Measurements from ENCODE around the gene SPIN2A.
"Not testable (repeated sequence)": the region's sequence is repeated elsewhere in the genome, so short reads cannot be mapped to it uniquely, and the experiment has no call there.

The SPIN2A gene

DNA sequence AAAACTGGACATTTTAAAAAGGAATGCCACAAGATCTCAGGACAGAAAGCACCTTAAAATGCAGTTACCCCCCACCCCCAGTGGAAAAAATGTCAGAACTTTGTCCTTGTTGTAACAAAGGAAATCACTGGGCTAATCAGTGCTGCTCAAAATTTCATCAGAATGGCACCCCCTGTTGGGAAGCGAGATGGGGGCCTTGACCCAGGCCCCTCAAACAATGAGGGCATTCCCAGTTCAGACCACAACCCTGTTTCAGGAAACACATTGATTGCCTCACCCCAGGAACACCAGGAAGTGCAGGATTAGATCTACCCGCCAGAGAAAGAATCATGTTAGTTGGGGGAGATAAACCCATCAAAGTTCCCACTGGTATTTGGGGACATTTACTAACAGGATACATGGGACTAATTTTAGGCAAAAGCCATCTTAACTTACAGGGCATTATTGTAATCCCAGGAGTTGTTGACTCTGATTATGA lies 32.2 kb downstream of the SPIN2A start:
- H3K36me3 ChIP-seq (ENCODE audit: insufficient read depth, low read length) = no peaks in the 10 kb centered on the region
- H3K4me2 ChIP-seq (ENCODE audit: low read depth, low read length, poor library complexity, severe bottlenecking) = no peak overlapping the region
- H3K4me1 ChIP-seq (ENCODE audit: insufficient read depth, low read length, poor library complexity, severe bottlenecking) = no peaks in the 10 kb centered on the region
- H3K9ac ChIP-seq (ENCODE audit: low read depth, low read length, poor library complexity, severe bottlenecking) = no peak overlapping the region
- H3K9me2 ChIP-seq (replicated peaks; ENCODE audit: low read depth, low read length) = no peaks in the 10 kb centered on the region
- H3K9me3 ChIP-seq (ENCODE audit: insufficient read depth, low read depth, low read length) = no peaks in the 10 kb centered on the region
- TF ChIP-seq, protein P1, sequence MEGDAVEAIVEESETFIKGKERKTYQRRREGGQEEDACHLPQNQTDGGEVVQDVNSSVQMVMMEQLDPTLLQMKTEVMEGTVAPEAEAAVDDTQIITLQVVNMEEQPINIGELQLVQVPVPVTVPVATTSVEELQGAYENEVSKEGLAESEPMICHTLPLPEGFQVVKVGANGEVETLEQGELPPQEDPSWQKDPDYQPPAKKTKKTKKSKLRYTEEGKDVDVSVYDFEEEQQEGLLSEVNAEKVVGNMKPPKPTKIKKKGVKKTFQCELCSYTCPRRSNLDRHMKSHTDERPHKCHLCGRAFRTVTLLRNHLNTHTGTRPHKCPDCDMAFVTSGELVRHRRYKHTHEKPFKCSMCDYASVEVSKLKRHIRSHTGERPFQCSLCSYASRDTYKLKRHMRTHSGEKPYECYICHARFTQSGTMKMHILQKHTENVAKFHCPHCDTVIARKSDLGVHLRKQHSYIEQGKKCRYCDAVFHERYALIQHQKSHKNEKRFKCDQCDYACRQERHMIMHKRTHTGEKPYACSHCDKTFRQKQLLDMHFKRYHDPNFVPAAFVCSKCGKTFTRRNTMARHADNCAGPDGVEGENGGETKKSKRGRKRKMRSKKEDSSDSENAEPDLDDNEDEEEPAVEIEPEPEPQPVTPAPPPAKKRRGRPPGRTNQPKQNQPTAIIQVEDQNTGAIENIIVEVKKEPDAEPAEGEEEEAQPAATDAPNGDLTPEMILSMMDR (conservative IDR thresholded peaks at IDR 0.05; ENCODE audit: low read length) = no peak
- no peak for TF ChIP-seq EZH2phosphoT487 (IDR thresholded peaks at IDR 0.05; ENCODE audit: borderline replicate concordance)
- no peaks in the 10 kb centered on the region for H3F3A ChIP-seq (ENCODE audit: low read depth)
- no peak overlapping the region for H3K4me3 ChIP-seq (ENCODE audit: low read length, poor library complexity, severe bottlenecking)
- H3K27me3 ChIP-seq (ENCODE audit: insufficient read depth, low read length, poor library complexity, severe bottlenecking) = no peaks in the 10 kb centered on the region
- H2AFZ ChIP-seq (ENCODE audit: low read length) = no peak overlapping the region
- no peaks in the 10 kb centered on the region for H3K79me2 ChIP-seq (ENCODE audit: insufficient read depth, low read length)
- H4K20me1 ChIP-seq (ENCODE audit: insufficient read depth, low read length, poor library complexity, severe bottlenecking) = no peaks in the 10 kb centered on the region

DNA sequence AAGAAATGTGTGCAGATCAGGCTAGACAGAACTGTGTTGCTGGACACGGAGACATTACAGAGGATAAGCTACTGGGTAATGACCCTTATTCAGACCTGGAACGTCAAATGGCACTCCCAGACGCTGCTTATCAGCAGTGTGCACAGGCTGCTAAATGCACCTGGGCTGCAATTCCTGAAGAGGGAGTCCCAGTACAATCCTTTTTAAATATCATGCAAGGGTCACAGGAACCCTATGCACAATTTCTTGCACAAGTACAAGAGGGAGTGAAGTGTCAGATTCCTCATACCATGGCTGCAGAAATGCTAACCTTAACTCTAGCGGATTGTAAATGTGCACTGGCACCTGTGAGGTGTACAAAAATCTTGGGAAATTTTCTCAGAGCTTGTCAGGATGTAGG lies 32.8 kb downstream of the SPIN2A start:
- H3K9me3 ChIP-seq (ENCODE audit: insufficient read depth, low read depth, low read length) = no peaks in the 10 kb centered on the region
- no peak overlapping the region for H2AFZ ChIP-seq (ENCODE audit: low read length)
- H3K36me3 ChIP-seq (ENCODE audit: insufficient read depth, low read length) = no peaks in the 10 kb centered on the region
- H3K4me2 ChIP-seq (ENCODE audit: low read depth, low read length, poor library complexity, severe bottlenecking) = no peak overlapping the region
- no peaks in the 10 kb centered on the region for H3K27me3 ChIP-seq (ENCODE audit: insufficient read depth, low read length, poor library complexity, severe bottlenecking)
- TF ChIP-seq, protein P1 (conservative IDR thresholded peaks at IDR 0.05; ENCODE audit: low read length) = no peak
- no peak for TF ChIP-seq EZH2phosphoT487 (IDR thresholded peaks at IDR 0.05; ENCODE audit: borderline replicate concordance)
- no peaks in the 10 kb centered on the region for H3K4me1 ChIP-seq (ENCODE audit: insufficient read depth, low read length, poor library complexity, severe bottlenecking)
- no peaks in the 10 kb centered on the region for H3F3A ChIP-seq (ENCODE audit: low read depth)
- H4K20me1 ChIP-seq (ENCODE audit: insufficient read depth, low read length, poor library complexity, severe bottlenecking) = no peaks in the 10 kb centered on the region
- H3K9me2 ChIP-seq (replicated peaks; ENCODE audit: low read depth, low read length) = no peaks in the 10 kb centered on the region
- H3K9ac ChIP-seq (ENCODE audit: low read depth, low read length, poor library complexity, severe bottlenecking) = no peak overlapping the region
- no peaks in the 10 kb centered on the region for H3K79me2 ChIP-seq (ENCODE audit: insufficient read depth, low read length)
- no peak overlapping the region for H3K4me3 ChIP-seq (ENCODE audit: low read length, poor library complexity, severe bottlenecking)

DNA sequence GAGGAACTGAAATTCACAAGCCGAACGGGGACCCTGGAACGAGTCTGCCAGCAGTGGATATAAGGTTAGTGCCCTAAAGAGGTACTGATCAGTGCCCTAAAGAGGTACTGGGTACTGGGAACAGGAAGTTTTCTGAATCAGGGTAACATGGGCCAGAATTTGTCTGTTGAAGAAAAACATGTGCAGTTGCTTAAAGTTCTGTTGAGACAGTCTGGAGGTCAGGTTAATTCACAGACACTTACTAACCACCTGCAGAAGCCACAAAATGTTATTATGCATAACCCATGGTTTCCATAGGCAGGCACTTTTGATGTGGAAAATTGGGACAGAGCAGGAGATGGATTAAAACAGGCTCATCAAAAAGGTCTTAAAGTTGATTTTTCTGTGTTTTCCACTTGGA lies 33.7 kb downstream of the SPIN2A start:
- no peaks in the 10 kb centered on the region for H3K9me2 ChIP-seq (replicated peaks; ENCODE audit: low read depth, low read length)
- no peak overlapping the region for H3K4me2 ChIP-seq (ENCODE audit: low read depth, low read length, poor library complexity, severe bottlenecking)
- H3F3A ChIP-seq (ENCODE audit: low read depth) = no peaks in the 10 kb centered on the region
- no peaks in the 10 kb centered on the region for H3K9me3 ChIP-seq (ENCODE audit: insufficient read depth, low read depth, low read length)
- H3K36me3 ChIP-seq (ENCODE audit: insufficient read depth, low read length) = no peaks in the 10 kb centered on the region
- H3K4me3 ChIP-seq (ENCODE audit: low read length, poor library complexity, severe bottlenecking) = no peak overlapping the region
- no peaks in the 10 kb centered on the region for H4K20me1 ChIP-seq (ENCODE audit: insufficient read depth, low read length, poor library complexity, severe bottlenecking)
- H3K4me1 ChIP-seq (ENCODE audit: insufficient read depth, low read length, poor library complexity, severe bottlenecking) = no peaks in the 10 kb centered on the region
- H2AFZ ChIP-seq (ENCODE audit: low read length) = no peak overlapping the region
- H3K9ac ChIP-seq (ENCODE audit: low read depth, low read length, poor library complexity, severe bottlenecking) = no peak overlapping the region
- TF ChIP-seq, protein P1 (conservative IDR thresholded peaks at IDR 0.05; ENCODE audit: low read length) = no peak
- TF ChIP-seq EZH2phosphoT487 (IDR thresholded peaks at IDR 0.05; ENCODE audit: borderline replicate concordance) = no peak
- H3K27me3 ChIP-seq (ENCODE audit: insufficient read depth, low read length, poor library complexity, severe bottlenecking) = no peaks in the 10 kb centered on the region
- H3K79me2 ChIP-seq (ENCODE audit: insufficient read depth, low read length) = no peaks in the 10 kb centered on the region

DNA sequence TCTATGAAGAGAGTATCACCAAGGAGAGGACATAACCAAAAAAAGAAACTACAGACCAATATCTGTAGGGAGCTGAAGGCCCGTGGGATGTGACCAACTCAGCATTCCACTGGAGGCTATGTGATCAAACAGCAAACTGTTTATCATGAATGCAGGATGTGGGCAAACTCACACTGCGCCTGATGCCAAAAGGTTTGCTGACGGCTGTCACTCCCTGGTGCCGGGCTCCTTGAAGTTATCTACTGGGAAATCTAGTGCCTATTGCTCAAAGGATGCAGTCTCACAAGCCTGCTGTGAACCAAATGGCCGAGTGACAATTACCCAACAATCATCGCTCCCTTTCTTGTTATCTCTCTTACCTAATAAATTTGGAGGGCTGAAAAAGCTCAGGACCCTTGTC lies 34.3 kb downstream of the SPIN2A start:
- H3K9me3 ChIP-seq (ENCODE audit: insufficient read depth, low read depth, low read length); H3F3A ChIP-seq (ENCODE audit: low read depth); H3K4me1 ChIP-seq (ENCODE audit: insufficient read depth, low read length, poor library complexity, severe bottlenecking); H3K4me2 ChIP-seq (ENCODE audit: low read depth, low read length, poor library complexity, severe bottlenecking); H3K36me3 ChIP-seq (ENCODE audit: insufficient read depth, low read length); H3K4me3 ChIP-seq (ENCODE audit: low read length, poor library complexity, severe bottlenecking); H4K20me1 ChIP-seq (ENCODE audit: insufficient read depth, low read length, poor library complexity, severe bottlenecking); H2AFZ ChIP-seq (ENCODE audit: low read length); H3K27me3 ChIP-seq (ENCODE audit: insufficient read depth, low read length, poor library complexity, severe bottlenecking); H3K79me2 ChIP-seq (ENCODE audit: insufficient read depth, low read length); H3K9ac ChIP-seq (ENCODE audit: low read depth, low read length, poor library complexity, severe bottlenecking); H3K9me2 ChIP-seq (replicated peaks; ENCODE audit: low read depth, low read length): not testable (repeated sequence)

Data from Loucy (cell line).